Stromal cell of bone marrow (primary cell): ENCODE data around the gene USP3.
"Not testable (repeated sequence)": the region's sequence is repeated elsewhere in the genome, so short reads cannot be mapped to it uniquely, and the experiment has no call there.

ENCODE experiments used
- DNase-seq: peaks from one replicate; pipeline ENCODE4 v3.0.0-alpha.2; 2012; ENCODE audit warnings: low read depth

Gene USP3

GRCh38 chr15:63513728-63514127 is 9.3 kb downstream of the USP3 start:
- DNase-seq: no peak

DNA sequence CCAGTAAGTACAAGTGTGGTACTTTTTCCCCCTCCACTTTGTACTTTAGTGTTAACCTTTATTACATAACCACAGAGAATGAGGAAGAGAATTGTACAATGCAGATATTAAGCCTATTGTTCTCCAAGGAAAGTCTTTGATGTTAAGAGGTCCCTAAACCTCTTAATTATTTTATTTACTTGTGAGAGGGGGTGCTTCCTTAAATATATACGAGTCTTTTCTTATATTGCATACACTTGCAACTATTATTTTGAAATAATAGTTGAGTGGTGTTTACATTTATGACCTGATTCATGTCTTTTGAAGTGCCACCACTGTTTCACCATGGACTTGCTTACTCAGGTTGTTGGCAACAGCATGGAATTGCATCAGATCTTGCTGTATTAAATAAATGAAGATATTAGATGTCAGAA is 10.1 kb downstream of the USP3 start:
- peak; percentile 72 for DNase-seq

DNA sequence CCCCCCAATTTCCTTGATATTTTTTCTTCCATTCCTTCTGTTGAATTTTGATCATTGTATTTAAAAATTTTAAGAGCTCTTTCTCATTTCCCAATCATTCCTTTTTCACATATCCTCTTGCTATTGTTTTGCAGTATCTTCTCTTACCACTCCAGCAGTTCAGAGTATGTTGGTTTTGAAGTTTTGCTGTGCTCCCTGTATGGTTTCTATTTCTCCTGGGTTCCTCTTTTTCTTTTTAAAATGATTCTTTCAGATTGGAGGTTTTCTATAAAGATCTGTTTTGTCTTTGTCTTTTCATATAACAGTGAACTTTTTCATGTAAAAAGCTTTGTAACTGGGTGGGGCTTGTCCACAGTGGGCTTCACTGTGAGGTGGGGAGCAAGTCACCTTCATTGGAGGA is 12.8 kb downstream of the USP3 start:
- DNase-seq: no peak

GRCh38 chr15:63517628-63518027 is 13.2 kb downstream of the USP3 start:
- no peak for DNase-seq

- DNase-seq: no peak
Observed at GRCh38 chr15:63519041-63519440, 14.6 kb downstream of the USP3 start.

- DNase-seq: no peak
Observed at GRCh38 chr15:63519548-63520178, 15.3 kb downstream of the USP3 start.

DNA sequence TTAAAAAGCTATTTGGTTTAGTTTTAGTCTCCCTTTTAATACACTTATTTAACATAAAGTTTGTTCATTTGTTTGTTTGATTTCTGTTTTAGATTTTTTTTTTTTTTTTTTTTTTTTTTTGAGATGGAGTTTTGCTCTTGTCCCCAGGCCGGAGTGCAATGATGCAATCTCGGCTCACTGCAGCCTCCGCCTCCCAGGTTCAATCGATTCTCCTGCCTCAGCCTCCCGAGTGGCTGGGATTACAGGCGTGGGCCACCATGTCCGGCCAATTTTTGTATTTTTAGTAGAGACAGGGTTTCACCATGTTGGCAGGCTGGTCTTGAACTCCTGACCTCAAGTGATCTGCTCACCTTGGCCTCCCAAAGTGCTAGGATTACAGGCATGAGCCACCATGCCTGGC is 16.1 kb downstream of the USP3 start:
- DNase-seq: not testable (repeated sequence)

GRCh38 chr15:63522225-63522578 is 17.8 kb downstream of the USP3 start:
- no peak for DNase-seq

DNA sequence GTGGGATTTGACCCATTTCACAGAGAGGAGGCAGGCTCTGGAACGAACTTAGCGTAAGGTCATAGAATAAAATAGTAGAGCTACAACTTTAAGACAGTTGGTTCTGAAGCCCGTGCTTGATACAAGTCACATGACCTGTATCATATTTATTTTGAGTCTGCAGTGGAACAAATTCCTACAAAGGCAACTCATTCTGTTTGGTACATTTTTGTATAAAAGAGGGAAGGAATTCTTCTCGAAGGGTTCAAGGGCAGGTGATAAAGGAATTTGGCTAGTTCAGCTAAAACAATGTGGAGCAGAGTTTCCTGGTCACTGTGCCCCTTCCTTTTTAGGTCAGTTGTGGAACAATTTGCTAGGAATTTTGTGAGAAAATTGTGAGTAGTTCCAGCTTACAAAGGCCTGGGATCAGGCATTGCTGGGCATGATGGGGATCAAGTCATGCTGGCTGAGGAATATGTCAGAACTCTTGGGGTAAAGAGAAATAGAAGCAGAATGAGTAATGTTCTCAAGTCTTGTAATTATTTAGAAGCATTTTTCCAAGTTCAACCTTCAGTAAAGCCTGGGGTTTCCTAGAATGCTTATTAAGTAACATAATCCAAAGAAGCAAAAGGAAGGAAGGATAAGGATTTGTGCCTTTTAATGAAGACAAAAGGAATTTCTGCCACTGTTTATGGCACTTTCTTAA is 19.1 kb downstream of the USP3 start:
- DNase-seq: no peak

DNA sequence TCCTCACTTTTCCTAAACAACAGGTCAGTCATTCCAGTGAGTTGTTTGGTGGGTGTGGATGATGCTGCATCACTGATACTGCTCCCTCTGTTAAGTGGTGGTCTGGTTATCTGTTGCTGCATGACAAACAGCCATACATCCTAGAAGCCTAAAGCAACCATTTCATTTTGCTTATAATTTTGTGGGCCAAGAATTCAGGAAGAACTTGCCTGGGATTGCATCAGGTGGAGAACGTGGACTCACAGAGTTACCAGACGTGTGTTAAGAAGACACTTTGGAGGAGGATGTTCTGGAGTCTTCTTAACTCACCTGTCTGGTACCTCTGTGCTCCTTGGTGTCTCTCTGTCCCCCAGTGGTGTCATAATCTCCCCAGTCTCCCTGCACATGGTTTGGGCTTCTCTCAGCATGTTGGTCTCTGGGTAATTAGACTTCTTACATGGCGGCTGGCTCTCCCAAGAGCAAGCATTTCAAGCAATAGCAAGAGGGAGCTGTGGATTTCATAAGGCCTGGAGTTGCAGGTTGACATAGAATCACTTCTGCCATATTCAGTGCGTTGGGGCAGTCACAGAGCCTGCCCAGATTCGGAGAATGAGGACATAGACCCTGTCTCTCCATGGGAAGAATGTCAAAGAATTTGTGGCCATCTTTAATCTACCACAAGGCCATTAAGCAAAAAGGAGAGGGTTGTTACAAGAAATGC is 20.1 kb downstream of the USP3 start:
- DNase-seq: no peak

DNA sequence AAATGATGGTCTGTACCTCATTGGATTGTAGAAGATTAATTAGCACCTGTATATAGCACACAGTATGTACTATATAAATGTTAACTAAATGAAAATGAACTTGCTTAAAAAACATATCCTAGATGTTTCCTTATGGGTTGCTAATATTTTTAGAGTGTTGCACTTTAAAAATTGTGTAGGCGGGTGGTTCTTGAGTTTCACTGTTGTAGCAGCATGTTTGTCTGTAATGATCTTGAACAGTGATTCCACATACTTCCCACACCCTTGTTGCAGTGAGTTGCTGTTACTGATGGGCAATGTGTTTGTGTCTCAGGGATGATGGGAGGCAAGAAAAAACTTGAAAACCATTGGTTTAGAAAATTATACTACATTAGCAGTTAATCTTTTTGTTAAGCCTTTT is 22.0 kb downstream of the USP3 start:
- no peak for DNase-seq

DNA sequence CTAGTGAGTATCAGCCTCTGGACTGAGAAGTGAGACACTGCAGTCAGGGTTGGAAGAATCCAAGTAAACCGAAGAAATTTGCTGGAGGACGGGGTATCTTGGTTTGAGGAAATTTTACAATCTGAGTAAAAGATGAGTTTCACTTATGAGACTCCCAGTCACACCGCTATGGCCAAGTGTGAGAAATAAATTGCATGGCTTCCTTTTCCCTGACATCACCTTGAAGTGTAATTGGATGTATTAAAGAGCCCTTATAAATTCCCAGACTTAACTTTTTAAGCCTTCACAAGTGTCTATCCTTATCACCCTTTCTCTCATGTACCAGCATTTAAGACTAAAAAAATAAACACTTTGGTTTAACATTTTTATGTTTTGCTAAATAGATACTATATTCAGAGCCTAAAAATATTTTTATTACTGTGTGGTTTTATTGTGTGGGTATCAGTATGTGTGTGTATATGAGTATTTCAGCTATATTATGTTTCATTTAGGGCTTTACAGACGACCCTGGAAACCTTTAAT is 23.8 kb downstream of the USP3 start:
- DNase-seq: no peak

DNA sequence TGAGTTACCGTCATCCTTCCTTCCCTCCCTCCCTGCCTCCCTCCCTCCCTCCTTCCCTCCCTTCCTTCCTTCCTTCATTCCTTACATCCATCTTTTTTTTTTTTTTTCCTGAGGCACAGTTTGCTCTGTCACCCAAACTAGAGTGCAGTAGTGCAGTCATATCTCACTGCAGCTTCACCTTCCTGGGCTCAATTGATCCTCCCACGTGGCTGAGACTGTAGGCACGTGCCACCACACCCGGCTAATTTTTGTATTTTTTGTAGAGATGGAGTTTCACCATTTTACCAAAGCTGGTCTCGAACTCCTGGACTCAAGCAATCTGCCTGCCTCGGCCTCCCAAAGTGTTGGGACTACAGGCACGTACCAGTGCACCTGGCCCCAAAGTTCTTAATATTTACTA is 25.8 kb downstream of the USP3 start:
- no peak for DNase-seq

- DNase-seq: no peak
Observed at GRCh38 chr15:63530752-63531299, 26.4 kb downstream of the USP3 start.

- DNase-seq: no peak
Observed at GRCh38 chr15:63531586-63531985, 27.2 kb downstream of the USP3 start.

DNA sequence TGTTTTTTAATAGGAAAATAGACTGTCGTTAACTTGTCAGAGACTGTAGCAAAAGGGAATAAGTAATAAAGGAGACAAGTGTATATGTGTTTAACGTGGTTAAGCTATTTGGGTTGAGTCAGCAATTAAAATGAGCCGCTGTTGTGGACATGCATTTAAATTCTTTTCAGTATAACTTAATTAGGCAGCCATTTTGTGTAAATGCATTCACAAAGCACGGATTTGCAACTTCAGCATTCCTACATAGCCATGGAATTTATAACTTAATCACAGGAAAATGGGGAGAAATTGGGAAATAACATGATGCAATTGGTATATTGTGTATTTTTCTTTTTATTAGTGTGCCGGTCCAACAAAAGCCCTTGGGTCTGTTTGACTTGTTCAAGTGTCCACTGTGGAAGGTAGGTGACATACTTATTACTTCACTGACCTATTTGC is 27.9 kb downstream of the USP3 start:
- no peak for DNase-seq

DNA sequence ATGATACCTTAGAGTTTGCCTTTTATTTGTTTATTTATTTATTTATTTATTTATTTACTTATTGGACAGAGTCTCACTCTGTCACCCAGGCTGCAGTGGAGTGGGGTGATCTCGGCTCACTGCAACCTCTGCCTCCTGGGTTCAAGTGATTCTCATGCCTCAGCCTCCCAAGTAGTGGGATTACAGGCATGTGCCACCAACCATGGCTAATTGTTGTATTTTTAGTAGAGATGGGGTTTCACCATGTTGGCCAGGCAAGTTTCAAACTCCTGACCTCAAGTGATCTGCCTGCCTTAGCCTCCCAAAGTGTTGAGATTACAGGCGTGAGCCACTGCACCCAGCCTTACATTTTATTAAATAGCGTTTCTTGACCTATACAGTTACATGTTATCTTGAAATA is 30.5 kb downstream of the USP3 start:
- not testable (repeated sequence) for DNase-seq

GRCh38 chr15:63535689-63536088 is 31.3 kb downstream of the USP3 start:
- DNase-seq: no peak

- DNase-seq: no peak
Observed at GRCh38 chr15:63538876-63539275, 34.5 kb downstream of the USP3 start.

GRCh38 chr15:63539521-63539920 is 35.1 kb downstream of the USP3 start:
- no peak for DNase-seq

DNA sequence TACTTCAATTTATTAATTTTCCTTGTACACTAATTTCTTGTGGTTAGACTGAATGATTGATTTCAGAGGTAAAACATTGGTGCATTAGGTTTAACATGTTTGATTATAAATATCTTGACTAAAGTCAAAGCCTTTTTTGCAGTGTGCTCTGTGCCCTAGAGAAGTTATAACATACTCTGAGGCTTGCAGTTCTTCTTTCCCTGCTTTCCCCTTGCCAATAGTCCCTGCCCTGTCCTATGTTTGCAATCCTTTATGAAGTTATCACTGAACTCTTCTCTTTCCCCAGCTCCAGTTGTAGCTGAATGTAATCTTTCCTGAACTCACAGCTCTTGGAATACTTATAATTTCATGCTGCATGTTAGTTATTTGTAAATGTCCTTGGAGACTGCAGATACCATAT is 35.6 kb downstream of the USP3 start:
- no peak for DNase-seq

GRCh38 chr15:63540449-63540848 is 36.1 kb downstream of the USP3 start:
- no peak for DNase-seq
